Endothelial cell of coronary artery (primary cell): ENCODE results near the gene HK1. TPM values are rescaled to one million over a fixed set of nuclear protein-coding genes. Genes with fewer than 3 reads are reported as not detected.

ENCODE experiments used
- total RNA-seq: library from RNA; depleted of rRNA; stranded (reverse); fragments of >200 nt; gene quantifications from 2 replicates; pipeline ENCODE4 v1.2.3, GENCODE V29; 2014

Gene HK1
- 143 and 205 TPM in 2 replicates for total RNA-seq

DNA sequence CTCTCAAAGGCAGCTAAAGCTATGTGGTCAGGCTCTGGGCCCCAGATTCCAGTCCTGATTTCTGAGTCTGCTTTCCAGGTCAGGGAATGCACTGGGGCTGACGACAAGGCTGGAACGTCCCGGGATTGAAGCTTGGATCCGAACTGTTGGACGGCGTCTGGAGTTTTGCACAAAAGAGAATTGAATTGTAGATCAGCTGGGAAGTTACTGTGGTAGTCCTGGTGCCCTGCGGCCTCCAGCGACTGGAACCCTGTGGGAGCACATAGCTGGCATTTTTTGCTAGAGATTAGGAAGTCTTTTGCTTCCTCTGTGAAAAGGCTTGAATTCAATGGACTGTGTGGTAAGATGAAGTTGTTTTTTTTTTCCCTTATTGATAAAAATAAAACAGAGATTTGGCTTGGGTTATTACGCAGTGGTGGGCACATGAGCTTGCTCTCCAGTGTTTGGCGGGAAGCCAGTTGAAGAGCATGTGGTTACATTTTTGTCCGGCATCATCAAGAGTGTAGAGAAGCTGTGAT, at the start of gene HK1:
Gene HK1 (plus strand): TSS at position 51 of the 518 bp plus-strand sequence.

DNA sequence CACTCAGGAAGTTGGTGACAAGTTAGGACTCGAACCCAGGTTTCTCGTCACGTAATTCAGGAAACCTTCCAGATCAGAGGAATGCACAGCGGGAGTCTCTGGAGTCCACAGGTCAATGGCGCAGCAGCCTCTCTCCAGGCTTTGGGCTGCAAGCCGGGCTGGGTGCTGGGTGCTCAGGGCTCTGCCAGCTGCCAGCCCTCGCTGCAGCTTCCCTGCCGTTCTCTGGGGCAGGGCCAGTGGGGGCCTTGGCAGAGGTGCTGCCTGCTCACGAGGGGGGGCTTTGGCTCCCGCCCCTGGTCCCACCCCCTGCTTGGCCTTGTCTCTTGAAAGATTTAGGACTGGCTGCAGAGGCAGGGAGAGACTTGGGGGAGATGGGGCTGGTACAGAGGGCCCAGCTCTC, 138.4 kb downstream of the HK1 start, which contains the start of gene TACR2:
Gene TACR2 (minus strand): TSS at position 224 of the 400 bp plus-strand sequence. CDS start 595 bp downstream, outside the sequence.

DNA sequence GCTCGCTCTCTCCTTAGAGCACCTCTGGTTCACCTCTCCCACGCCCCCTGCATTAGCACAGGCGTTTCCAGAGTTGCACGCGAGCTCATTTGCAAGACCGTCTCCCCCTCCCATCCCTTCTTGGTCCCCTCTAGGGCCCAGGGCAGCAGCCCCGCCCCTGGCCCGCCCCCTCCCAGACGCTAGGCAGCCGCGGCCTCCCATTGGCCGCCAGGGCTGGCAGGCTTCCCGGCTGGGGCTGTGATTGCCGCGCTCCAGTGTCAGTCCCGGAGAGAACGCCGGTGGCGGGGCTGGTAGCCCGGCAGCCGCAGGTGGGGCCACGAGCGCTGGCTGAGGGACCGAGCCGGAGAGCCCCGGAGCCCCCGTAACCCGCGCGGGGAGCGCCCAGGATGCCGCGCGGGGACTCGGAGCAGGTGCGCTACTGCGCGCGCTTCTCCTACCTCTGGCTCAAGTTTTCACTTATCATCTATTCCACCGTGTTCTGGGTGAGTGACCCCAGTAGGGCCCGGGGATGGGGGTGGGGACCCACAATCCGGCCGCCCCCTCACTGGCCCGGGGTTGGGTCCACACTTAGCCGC, 173.0 kb downstream of the HK1 start, which contains the start of gene TSPAN15:
Gene TSPAN15 (plus strand): TSS at position 257 of the 575 bp plus-strand sequence. CDS start 130 bp downstream, at position 387.

Other genes starting within 250 kb of the HK1 start
- 961 and 1,471 TPM in 2 replicates for gene SRGN, start 190.4 kb upstream of the HK1 start, total RNA-seq
- gene VPS26A, start 154.3 kb upstream of the HK1 start, total RNA-seq: 31.3 and 35.5 TPM in 2 replicates
- 21.8 and 26.0 TPM in 2 replicates for gene SUPV3L1, start 98.3 kb upstream of the HK1 start, total RNA-seq
- gene HKDC1, start 58.2 kb upstream of the HK1 start, total RNA-seq: 0.18 and 0.19 TPM in 2 replicates
- gene TACR2, start 138.4 kb downstream of the HK1 start, total RNA-seq: 0.09 TPM in 2 replicates
- 48.3 and 70.5 TPM in 2 replicates for gene TSPAN15, start 173.0 kb downstream of the HK1 start, total RNA-seq